GM21447 (cell line): ENCODE measurements around the gene ANO10.

Source experiments
- ATAC-seq: cut with Tn5 transposase; IDR thresholded peaks from one replicate; pipeline ENCODE4 v1.9.1; 2021; ENCODE audit not compliant: unreplicated experiment

The ANO10 gene

DNA sequence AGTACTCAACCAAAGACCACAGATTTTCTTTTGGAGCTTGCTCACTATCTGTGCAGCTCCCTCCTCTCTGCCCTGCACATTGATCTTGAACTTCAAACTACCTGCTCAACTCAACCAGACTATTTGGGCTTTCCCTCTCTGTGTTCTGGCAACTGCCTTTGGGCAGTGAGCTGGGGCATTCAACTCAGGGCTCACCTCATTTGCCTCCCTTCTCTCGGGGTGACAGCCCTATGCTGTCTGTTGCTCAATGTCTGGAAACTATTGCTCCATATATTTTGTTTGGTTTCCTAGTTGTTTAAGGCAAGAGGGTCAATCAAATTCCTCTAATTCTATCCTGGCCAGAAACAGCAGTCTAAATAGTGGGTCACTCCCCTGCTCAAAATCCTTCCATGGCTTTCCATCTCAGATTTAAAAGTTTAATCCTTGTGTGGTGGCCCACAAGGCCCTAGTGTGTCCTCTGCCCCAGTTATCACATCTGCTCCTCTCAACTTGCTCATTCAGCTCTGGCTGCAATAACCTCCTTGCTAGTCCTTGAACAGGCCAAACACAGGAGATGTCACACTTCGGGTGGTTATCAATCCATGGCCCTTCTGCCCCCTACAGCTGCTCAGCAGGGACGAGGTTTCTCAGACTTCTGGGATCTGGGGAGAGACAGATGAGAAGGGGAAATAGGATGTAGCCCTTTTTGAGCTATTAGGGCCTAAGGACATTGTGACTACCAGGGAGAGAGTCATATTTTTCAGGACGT, 267.7 kb downstream of the ANO10 start:
- no peak for ATAC-seq

DNA sequence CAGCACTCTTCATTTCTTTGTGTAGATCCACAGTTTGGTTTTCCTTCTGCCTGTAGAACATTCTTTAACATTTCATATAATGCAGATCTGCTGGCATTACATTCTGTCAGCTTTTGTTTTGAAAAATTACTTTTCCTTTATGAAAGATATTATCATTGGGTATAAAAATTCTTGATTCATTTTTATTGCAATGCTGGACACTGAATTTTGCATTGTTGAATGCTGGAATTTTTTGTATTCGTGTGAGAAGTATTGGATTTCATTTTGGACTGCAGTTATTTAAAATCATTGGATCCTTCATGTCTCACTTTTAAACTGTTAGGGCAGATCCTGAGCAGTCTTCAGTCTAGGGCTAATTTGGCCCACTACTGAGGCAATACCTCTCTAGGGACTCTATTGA, 268.4 kb downstream of the ANO10 start:
- ATAC-seq = no peak

DNA sequence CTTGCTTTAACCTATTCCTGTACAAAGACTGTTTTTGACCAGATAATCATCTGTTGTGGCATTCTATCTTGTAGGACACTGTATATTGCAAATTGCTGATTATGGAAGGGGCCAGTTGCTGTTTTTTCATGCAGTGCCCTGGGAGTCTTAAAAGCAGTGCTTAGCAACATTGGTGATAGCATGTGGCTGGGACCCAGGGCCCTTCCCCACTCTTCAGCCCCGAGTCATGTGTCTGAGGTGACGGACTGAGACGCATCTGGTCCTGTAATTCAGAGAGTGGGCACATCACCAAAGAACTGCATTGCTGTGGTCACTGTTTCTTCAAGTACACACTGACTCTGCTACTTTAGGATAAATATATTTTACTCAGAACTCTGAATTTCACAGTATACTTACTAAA, 272.1 kb downstream of the ANO10 start:
- no peak for ATAC-seq

DNA sequence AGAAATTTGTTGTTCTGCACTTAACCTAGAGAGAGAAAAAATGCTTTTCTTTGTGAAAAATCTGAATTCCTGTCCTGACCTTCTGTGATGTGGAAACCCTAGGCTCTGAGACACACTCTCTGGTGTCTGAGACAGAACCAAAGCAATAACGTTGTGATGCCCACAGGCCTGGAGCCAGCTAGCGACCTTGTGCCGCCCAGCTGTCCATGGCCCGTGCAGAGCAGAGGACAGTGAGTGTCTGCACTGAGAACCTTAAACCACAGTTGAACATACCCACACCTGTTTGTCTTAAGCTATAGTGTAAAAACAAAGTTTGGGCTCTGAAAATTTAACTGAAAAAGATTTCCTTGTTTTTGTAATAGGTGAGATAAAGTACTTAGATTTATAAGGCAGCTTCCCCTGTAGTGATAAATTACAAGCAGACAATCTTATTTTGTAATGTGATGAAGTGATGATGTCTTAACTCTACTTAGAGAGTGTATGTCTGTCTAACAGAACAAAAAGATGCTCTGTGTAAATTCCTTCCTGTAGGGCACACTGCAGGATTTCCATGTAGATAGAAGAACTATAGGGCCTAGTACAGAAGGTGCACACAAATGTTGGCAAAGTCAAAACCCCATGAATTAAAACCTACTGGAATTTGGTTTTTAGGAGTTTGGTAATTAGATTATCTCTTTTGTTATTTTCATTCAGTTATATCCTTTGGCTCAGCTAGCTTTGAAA, 272.8 kb downstream of the ANO10 start:
- ATAC-seq = no peak

DNA sequence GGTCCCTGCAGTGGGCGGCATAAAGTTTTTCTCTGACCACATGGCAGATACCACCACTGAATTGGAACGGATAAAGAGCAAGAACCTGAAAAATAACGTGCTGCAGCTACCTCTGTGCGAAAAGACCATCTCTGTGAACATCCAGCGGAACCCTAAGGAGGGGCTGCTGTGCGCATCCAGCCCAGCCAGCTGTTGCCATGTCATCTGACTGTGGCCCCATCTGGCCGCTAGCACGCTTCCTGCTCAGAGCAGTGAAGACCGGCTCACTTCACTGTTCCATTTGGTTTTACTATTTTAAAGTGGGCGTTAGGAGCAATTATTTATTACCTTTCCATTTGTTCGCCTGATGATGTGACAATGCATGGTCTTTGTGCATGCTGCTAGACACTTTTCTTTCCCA, 273.5 kb downstream of the ANO10 start:
- no peak for ATAC-seq

DNA sequence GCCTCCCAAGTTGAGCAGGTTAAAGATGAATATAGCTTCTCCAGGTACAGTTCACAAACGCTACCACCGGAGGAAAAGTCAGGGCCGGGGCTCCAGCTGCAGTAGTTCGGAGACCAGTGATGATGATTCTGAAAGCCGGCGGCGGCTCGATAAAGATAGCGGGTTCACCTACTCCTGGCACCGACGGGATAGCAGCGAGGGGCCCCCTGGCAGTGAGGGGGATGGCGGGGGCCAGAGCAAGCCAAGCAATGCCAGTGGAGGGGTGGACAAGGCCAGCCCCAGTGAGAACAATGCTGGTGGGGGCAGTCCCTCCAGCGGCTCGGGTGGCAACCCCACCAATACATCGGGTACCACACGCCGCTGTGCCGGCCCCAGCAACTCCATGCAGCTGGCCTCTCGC, 274.0 kb downstream of the ANO10 start:
- no peak for ATAC-seq

DNA sequence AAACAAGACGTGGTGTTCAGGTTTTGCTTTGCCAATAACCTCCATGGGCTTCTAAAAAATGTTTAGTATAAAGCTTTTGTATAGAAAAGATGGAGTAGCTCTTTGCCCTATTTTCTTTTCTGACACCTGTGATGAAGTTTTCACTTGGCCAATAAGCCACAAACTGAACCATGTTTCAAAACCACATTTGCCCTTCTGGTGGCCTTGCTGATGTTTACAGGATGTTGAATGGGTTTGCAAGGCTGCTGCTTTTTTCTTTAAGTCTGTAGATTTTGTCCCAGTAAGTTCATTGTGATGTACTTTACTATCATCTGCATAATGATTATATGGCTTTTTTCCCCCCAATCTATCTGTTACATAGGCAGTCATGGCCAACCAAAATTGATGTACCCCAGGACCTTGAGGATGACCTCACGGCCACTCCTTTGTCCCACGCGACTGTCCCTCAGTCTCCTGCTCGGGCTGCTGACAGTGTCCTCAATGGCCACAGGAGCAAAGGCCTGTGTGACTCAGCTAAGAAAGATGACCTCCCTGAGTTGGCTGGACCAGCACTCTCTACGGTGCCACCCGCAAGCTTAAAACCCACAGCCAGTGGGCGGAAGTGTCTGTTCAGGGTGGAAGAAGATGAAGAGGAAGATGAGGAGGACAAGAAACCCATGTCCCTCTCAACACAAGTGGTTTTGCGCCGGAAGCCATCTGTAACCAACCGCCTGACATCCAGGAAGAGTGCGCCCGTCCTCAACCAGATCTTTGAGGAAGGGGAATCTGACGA, 274.6 kb downstream of the ANO10 start:
- no peak for ATAC-seq

DNA sequence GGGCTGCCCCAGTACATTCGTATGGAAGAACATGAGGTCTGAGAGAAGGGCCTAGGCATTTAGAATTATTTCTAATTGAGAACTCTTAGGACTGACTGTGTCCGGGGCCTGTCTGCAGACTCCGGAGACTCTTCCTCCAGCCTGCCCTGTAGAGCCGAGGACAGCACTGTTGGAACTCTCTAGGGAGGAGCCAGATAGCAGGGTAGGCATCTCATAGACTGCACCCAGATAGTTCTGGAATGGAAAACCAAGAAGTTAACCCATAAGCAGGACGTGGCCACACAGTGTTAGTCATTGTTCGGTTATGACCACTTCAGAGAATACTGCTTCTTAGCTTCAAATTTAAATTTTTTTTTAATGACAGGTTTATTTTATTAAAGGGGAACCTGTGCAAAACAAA, 275.9 kb downstream of the ANO10 start:
- ATAC-seq = no peak

DNA sequence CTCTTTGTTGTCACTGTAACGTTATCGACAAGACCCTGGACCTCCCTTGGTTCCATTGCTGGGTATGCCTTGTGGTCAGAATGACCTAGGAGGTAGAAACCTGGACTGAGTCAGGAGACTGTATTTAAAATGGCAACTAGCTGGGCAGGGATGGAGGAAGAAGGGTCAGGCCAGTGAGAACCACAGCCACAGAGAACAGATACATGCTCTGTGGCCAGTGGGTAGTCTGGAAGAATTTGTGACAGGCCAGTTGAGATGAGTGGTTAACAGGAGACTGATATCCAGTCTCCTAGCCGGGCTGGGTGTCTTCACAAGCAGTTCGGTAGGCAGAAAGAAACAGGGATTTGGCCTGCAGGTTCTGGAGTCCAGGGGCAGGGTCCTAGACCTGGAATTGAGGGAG, 276.6 kb downstream of the ANO10 start:
- ATAC-seq = no peak

DNA sequence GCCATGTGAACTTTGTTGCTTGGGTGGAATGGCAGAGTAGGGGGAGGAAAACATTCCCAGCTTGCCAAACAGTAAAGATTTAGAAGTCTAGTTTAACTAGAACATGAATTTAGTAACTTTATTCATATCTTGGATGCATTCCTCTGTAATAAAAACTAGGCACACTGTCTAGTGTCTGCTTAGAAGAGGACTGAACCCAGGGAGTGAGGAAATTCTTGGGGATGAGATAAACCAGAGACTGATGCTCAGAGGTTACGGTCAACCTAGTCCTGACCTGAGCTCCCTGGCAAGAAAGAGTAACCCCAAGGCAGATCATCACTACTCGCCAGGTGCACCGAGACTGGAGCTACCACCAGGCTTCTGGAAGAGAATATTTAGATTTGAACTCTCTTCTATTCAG, 277.3 kb downstream of the ANO10 start:
- ATAC-seq = no peak

DNA sequence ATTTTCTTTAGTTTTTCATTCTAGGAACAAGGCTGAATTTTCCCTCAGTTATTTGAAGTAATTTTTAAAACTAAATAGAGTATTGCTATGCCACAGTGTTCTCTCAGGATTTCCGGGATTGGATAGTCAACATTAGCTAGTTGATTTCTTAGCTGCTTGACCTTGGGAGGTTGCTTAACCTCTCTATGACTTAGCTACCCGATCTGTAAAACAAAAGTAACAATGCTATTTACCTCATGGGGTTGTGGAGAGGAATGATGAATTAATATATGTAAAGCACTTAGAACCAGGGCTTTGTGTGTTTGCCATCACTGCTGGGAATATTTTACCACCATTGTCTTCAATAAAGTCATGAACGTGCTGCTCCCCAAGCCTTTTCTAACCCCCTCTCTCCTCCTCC, 278.0 kb downstream of the ANO10 start:
- ATAC-seq = no peak

DNA sequence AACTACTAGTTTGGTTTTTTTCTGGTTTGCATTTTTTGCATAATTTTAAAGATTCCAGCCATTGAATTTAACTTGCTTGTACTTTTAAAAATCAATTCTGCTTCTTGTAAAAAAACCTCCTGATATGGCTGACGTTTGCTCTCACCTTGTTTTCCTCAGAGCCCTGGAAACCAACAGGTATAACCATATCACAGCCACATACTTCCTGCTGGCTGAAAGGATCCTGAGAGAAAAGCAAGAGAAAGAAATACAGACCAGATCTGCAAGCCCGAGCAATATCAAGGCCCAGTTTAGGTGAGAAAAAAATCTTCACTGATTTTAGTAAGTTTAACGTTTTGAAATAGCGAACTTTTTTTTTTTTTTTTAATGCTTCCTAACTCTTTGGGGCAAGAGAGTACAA, 278.6 kb downstream of the ANO10 start:
- ATAC-seq = no peak

DNA sequence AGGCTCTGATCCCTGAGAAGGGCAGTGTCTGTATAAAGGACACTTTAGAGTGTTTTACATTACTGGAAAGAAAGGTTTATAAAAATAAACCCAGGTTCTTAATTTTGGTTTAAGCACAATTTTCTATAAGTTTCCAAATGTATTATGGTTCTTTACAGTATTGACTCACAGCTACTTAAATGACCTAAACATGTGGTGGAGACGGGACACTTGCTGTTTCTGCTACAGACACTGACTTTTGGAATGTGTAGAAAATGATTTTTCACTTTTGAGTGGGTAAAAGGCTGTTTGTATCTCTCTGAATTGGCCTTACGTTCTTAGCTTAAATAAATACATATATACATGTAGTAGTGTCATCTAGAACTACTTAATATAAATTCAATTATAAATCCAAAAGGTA, 280.0 kb downstream of the ANO10 start:
- no peak for ATAC-seq

DNA sequence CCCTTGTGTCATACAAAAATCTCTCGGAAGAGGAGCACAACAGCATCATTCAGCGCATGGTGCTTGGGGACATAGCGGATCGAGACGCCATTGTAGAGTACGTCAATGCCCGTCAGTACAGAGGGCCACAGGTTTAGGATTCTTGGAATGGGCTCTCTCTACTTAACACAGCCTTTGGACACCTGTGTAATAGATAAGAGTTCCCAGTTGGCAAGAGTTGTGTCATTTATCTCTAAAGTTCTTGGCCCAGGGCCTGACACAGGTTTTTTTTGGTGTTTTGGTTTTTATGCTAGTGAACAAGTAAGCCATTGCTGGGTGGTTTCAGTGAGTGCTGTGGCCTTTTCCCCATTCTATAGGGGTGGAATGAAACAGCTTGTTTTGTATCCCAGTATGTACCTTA, 281.4 kb downstream of the ANO10 start:
- ATAC-seq = no peak

DNA sequence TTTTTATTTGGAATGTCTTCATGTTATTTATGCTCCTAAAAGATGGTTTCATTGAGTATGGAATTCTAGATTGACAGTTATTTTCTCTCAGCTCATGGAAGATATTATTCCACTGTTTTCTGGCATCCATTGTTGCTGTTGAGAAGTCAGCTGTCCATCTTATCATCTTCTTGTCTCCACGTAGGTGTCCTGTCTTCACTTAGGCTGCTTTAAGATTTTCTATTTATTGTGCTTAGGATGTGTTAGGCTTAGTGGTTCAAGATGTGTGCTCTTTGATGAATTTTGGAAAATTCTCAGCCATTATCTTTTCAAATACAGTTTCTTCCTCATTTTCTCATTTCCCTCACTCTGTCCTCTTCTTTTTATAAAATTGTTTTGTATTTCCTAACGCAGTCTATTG, 283.5 kb downstream of the ANO10 start:
- ATAC-seq = no peak

DNA sequence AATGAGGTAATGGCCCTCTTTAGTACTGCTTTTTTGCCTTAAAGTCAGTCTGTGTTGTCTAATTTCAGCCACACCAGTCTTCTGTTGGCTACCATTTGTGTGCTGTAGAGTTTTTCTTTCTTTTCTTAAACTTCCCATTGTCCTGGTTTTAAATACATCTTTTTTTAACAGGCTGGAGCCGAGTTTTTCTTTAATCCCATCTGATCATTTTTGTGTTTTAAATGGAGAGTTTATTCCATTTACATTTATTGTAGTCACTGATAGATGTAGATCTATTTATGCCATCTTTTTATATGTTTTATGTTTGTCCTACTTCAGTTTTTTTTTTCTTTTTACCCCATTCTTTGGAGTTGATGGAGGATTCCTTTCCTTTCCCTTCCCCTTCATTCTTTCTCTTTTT, 286.0 kb downstream of the ANO10 start:
- no peak for ATAC-seq

DNA sequence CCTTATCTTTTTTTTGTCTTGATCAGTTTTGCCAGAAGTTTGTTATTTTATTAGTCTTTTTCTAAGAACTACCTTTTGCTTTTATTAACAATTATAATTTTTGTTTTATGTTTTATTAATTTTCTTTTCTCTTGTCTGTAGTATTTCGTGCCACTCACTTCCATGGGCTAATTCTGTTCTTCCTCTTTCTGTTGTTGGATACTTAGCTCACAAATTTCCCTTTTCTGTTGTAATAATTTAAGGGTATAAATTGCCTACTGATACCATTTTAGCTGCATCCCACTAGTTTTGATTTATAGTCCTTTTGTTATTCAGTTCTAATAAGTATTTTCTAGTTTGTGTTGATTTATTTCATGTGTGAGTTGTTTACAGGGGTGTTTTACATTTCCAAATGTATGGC, 286.8 kb downstream of the ANO10 start:
- ATAC-seq = no peak

DNA sequence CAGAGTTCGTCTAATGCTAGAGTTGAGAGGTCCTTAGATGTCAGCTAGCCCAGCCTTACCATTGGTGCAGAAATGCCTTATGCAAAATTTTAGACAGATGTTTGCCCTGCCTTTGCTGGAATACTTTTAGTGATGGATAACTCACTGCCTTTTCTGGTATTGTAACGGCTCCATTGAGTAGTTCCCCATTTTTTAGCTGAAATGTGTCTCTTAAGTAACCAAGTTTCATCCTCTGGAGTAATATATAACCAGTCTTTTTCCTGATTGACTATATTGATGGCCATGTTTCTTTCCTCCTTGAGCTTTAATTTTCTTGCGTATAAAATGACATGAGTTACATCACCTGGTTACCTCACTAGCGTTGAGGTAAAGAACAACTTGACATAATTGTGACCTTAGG, 290.4 kb downstream of the ANO10 start:
- no peak for ATAC-seq

DNA sequence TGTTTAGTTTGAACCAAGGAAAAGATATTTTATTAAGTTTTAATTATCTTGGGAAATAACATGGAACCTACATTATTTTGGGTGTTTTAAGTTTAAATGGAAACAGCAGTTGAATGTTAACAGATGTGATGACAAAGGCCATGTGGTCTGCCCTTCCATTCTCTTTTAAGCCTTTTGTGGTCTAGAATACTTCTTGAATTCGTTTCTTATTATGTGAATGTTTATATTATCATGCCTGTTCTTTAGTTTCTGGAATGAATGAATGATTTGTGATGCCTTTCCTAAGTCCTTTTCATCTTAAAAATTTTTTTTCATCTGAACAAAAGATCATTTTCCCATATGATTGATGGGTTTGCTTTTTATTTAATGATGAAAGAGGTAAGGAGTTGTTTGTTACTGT, 290.8 kb downstream of the ANO10 start:
- ATAC-seq = no peak

DNA sequence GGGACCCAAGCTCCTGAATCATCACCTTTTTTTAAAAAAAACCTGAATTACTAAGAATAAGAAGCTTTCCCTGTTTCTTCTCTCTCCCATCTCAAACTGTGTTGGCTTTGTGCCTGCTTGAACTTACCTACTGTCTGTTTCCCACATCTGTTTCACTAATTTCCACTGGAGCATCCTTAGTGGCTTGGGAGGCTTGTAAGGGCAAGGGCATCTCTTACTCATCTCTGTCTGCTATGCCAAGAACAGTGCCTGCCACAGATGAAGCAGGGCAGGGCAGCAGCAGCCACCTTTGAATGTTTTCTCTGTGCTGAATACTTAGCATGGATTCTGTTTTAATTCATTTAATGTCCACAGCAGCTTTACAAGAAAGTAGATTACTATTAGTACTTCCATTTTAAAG, 293.2 kb downstream of the ANO10 start:
- ATAC-seq = no peak

DNA sequence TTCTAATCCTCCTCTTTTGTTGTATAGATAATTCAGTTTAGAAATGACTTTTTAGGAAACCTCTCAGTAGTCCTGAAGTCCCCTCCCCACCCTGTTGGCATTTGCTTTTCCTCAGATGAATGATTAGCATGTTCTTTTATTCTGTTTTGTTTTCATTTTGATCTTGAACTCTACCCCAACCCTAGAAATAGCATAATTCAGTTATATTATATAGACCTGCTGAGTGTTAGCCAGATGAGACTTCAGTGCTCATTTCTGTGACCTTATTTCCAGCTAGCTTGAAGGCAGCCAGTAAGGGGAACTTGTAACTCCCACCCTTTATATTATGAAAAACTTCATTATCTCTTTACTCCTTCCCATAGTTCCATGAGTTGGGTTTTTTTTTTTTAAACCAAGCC, 294.2 kb downstream of the ANO10 start:
- ATAC-seq = no peak
